Stimulated activated CD4-positive, alpha-beta T cell treated with anti-CD3 and anti-CD28 coated beads, Interleukin-12 subunit alpha, Interleukin-12 subunit beta, amount 100 ng/mL, for 24 hours (primary cell): ENCODE results near the gene TH.
"Not testable (repeated sequence)": the region's sequence is repeated elsewhere in the genome, so short reads cannot be mapped to it uniquely, and the experiment has no call there.

Experiments used
- DNase-seq, 2 experiments: peaks; one replicate each; pipeline ENCODE4 v3.0.0-alpha.2; 2020; ENCODE audit warnings: low read depth in 2 of 2

The TH gene

DNA sequence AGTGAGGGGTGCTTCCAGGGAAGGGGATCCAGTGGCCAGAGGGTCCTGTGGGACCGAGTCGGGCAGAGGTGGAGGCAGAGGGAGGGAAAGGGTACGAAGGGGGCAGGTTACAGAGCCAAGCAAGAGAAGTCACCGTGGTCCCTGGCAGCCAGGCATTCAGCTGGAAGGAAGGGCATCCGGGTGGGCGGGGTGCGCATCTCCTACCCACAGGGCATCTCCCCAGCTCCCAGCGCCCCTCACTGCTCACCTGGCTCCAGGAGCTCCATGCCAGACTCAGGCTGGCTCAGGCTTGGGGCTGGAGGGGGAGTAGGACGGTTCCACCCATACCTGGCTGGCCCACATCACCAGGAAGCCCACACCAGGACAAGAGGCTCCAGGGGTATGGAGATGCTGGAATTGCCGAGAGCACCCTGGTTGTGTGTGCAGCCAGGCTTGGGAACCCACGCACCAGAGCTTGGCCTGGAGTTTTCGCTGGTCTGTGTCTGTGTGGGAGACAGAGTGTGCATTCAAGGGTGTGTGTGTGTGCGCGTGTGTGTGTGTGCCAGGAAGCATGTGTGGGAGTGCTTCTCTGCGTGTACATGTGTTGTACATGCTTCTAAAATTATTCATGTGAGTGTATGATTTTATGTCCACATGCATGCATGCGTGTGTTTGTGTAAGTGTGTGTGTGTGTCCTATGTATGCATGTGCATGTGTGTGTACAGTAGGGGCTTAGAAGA, 6.6 kb upstream of the TH start:
- not testable (repeated sequence) for DNase-seq

DNA sequence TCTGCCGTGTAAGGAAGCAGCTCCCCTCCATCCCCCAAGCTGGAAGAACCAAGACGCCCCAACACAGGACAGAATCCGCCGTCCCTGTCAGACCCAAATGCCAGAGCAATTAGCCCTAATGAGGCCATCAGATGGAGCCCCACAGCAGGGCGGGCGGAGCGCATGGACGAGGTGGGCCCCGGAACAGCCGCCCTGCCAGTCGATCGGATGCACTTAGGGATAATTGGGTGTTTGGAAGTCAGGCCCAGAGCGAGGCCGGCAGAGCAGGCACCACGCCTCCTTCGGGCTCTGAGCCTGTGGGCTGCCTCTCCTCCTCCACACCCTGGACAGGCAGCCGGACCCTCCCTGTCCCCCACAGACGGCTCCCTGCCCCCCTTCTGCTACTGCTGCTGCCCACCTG, 5.5 kb upstream of the TH start:
- DNase-seq: no peak

DNA sequence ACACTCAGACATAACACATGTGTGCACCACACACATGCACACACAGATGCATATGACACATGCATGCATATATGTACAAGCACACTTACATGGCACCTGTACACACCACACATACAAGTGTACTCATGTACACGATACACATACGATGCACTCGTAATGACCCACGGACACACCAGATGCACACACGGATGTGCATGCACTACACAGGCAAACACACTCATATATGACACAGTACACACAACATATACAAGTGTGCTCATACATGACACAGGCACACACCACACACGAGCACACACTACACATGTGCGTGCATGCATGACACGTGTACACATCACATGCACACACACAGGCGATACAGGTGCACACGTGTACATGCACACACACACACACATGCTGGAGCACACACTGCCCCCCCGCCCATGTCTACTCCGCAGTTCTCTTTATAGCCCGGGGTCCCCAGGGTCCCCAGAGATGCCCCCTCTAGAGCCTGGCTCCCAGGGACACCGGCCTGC, 4.8 kb upstream of the TH start:
- DNase-seq: no peak

GRCh38 chr11:2175659-2176058, 4.0 kb upstream of the TH start:
- no peak for DNase-seq

DNA sequence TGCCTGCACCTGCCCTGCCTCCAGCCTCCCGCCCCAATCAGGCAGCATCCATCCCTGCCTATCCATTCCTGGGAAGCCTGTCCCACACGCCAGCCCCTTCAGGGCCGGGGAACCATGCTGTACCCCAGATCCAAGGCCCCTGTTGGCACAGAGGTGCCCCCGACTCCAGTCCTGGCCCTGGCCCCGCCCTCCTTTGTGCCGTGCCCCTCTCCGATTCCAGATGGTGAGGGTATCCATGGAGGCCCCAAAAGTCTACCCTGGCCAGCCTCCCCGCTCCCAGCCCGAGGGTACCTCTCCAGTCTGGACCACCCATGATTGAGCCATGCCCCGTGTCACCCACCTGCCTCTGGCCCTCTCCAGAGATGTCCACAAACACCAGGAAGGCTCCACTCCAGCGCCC, 2.7 kb upstream of the TH start:
- no peak for DNase-seq

DNA sequence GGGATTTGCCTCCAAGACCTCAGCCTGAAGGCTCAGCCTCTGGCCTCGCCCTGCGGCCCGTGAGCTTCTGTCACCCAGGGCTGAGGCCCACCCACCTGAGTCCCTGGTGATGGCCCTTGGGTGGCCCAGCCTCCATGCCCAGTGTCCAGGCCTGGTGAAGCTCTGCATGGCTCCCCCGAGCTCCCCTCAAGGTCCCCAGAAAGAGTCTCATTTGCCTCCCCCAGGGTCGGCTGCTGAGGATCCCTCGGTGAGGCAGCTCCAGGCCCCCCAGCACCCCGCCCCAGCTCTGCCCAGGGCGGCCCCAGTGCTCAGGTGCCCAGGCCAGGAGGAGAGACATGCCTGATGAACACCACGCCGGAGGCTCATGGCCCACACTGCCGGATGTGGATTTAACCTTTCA, 2.1 kb upstream of the TH start:
- no peak for DNase-seq

GRCh38 chr11:2173150-2173693, 1.6 kb upstream of the TH start:
- DNase-seq: no peak

DNA sequence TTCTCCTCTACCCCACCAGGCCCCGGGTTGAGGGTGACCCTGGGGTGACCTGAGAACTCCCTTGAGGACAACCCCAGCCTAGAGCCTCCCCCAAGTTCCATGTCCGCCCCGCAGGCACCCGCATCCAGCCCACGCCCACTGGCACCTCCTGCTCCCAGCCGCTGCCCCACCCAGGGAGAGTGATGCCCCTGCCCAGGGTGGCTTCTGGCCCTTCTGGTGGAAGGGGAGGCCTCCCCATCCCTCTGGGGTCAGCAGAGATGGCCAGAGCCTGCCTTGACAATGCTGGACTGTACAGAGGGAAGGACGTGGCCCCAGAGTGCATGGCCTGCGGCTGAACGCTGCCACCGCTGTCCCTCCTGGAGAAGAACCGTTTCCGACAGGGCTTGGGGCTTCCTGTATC, 1.1 kb upstream of the TH start:
- no peak for DNase-seq

DNA sequence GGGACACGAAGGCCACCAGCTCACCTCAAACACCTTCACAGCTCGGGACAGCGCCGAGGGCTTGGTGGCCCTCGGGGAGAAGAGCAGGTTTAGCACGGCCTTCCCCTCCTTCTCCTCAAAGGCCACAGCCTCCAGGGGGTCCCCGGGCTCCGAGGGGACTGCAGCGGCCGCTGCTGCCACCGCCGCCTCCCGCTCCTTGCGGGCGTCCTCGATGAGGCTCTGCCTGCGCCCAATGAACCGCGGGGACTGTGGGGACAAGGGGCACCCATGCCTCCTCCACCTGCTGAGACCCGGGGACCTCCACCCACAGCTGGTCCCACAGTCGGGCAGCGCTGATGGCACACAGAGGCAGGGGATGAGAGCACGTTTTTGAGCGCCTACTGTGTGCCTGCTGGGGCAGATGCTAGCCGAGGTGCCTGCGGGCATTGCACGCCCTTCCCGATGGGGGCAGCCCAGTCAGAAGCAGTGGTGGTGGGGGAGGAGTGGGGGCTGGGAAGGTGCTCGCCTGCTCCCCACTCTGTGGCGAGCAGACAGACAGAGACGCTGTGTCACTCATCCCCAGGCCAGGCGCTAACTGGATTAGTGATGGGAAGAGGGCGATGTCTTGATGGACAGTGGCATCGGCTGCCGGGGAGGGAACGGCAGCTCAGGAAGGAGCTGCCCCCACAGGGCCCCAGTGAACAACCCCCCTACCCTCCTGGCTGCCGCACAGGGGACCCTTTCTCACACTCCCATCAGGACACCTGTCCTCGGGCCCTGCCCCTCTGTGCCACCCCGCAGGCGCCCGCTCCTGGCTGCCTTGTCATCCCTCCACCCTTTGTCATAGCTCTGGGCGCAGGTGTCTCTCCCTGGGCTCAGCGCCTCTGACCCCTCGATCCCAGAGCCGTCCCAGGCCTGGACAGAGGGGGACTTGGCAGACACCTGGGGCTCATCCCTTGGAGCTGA, 1.7 kb downstream of the TH start:
- no peak for DNase-seq

DNA sequence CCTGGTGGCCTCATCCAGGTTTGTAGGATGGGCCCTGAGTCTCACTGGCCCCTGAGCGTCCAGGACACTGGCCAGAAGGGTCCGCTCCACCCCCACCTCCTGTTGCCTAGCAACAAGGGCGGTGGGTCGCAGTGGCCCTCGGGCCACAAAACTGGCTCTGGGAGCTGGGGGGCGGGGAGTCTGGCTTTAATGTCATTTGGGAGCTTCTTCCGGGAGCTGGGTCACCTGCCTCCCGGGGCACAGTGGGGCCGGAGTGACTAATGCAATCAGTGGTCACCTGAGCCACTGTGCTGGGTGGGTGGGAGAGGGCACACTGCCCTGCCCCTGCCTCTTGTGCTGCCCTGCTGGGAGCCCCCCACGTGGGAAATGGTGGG, 2.6 kb downstream of the TH start:
- no peak for DNase-seq

GRCh38 chr11:2168286-2169004, 3.2 kb downstream of the TH start:
- DNase-seq: no peak

GRCh38 chr11:2167141-2168045, 4.2 kb downstream of the TH start:
- DNase-seq: no peak

- peak in 1 of 2 experiments; percentile 36 for DNase-seq
Measured at GRCh38 chr11:2166091-2166851, 5.3 kb downstream of the TH start.

GRCh38 chr11:2165571-2165970, 6.0 kb downstream of the TH start:
- no peak for DNase-seq

GRCh38 chr11:2164861-2165555, 6.6 kb downstream of the TH start:
- no peak for DNase-seq

GRCh38 chr11:2164081-2164480, 7.5 kb downstream of the TH start:
- no peak for DNase-seq

GRCh38 chr11:2163428-2163978, 8.1 kb downstream of the TH start:
- DNase-seq: no peak

- DNase-seq: no peak
Measured at GRCh38 chr11:2160736-2161259, 10.8 kb downstream of the TH start, which contains the start of gene INS. TSS of gene INS (minus strand) at chr11:2161209. CDS start at chr11:2160971, 238 bp downstream.
